ENCODE results near the gene PPP3CA.

PPP3CA gene

GRCh38 chr4:101033986-101034385 lies 313.3 kb downstream of the PPP3CA start:
- no peak overlapping the region for H3K27ac ChIP-seq
- intact Hi-C loops (cut with DNase I; ENCODE audit: low total_unique reads): no loop called here

GRCh38 chr4:101032541-101032940 lies 314.8 kb downstream of the PPP3CA start:
- no peak overlapping the region for H3K27ac ChIP-seq
- no peaks in the 10 kb centered on the region for H3K27me3 ChIP-seq
- H3K4me3 ChIP-seq: no peak overlapping the region
- no peaks in the 10 kb centered on the region for H3K9me3 ChIP-seq
- H3K36me3 ChIP-seq: peaks cover 0 to 7% (median 0%) of the 10 kb centered on the region in 3 donors
- TF ChIP-seq CTCF (IDR thresholded peaks at IDR 0.05): no peak
- intact Hi-C loops (cut with DNase I; ENCODE audit: low total_unique reads): no loop called here
- DNase-seq: no peak
- H3K4me1 ChIP-seq: peaks cover 0 to 14% (median 0%) of the 10 kb centered on the region in 4 donors

More at GRCh38 chr4:101033986-101034385, 313.3 kb downstream of the PPP3CA start:
- TF ChIP-seq CTCF (IDR thresholded peaks at IDR 0.05): no peak
- no peaks in the 10 kb centered on the region for H3K9me3 ChIP-seq
- no peaks in the 10 kb centered on the region for H3K27me3 ChIP-seq
- peaks cover 0 to 19% (median 0%) of the 10 kb centered on the region in 4 donors for H3K4me1 ChIP-seq
- DNase-seq: no peak
- H3K4me3 ChIP-seq: no peak overlapping the region
- peaks cover 0 to 16% (median 3%) of the 10 kb centered on the region in 3 donors for H3K36me3 ChIP-seq

GRCh38 chr4:101031971-101032370 lies 315.4 kb downstream of the PPP3CA start:
- Histone ChIP-seq H3K4me3 (no peak overlapping the region), H3K36me3 (peaks cover 0 to 6% (median 0%) of the 10 kb centered on the region in 3 donors), H3K4me1 (peaks cover 0 to 9% (median 0%) of the 10 kb centered on the region in 4 donors), H3K27me3 (no peaks in the 10 kb centered on the region), H3K9me3 (no peaks in the 10 kb centered on the region), H3K27ac (no peak overlapping the region)
- no peak for TF ChIP-seq CTCF (IDR thresholded peaks at IDR 0.05)
- intact Hi-C loops (cut with DNase I; ENCODE audit: low total_unique reads): no loop called here
- DNase-seq: no peak

- intact Hi-C loops (cut with DNase I; ENCODE audit: low total_unique reads): no loop called here
- no peak for TF ChIP-seq CTCF (IDR thresholded peaks at IDR 0.05)
These were observed 318.4 kb downstream of the PPP3CA start for GRCh38 chr4:101028886-101029285.

GRCh38 chr4:101027721-101028120 lies 319.6 kb downstream of the PPP3CA start:
- no peaks in the 10 kb centered on the region for H3K27me3 ChIP-seq
- no peak for TF ChIP-seq CTCF (IDR thresholded peaks at IDR 0.05)

More at GRCh38 chr4:101028886-101029285, 318.4 kb downstream of the PPP3CA start:
- peaks cover 0 to 8% (median 0%) of the 10 kb centered on the region in 4 donors for H3K4me1 ChIP-seq
- no peak overlapping the region for H3K4me3 ChIP-seq
- no peak for DNase-seq
- no peaks in the 10 kb centered on the region for H3K27me3 ChIP-seq
- H3K36me3 ChIP-seq: peaks cover 0 to 15% (median 0%) of the 10 kb centered on the region in 3 donors
- no peak overlapping the region for H3K27ac ChIP-seq
- H3K9me3 ChIP-seq: no peaks in the 10 kb centered on the region

GRCh38 chr4:101025755-101026154 lies 321.6 kb downstream of the PPP3CA start:
- intact Hi-C loops (cut with DNase I; ENCODE audit: low total_unique reads): no loop called here
- H3K4me1 ChIP-seq: peaks cover 0 to 35% (median 3%) of the 10 kb centered on the region in 4 donors
- peaks cover 0 to 8% (median 0%) of the 10 kb centered on the region in 3 donors for H3K36me3 ChIP-seq
- DNase-seq: no peak
- no peak for TF ChIP-seq CTCF (IDR thresholded peaks at IDR 0.05)
- no peaks in the 10 kb centered on the region for H3K9me3 ChIP-seq
- H3K27ac ChIP-seq: no peak overlapping the region
- no peaks in the 10 kb centered on the region for H3K27me3 ChIP-seq
- no peak overlapping the region for H3K4me3 ChIP-seq

More at GRCh38 chr4:101027721-101028120, 319.6 kb downstream of the PPP3CA start:
- H3K4me1 ChIP-seq: peaks cover 0 to 16% (median 0%) of the 10 kb centered on the region in 4 donors
- peaks cover 0 to 15% (median 0%) of the 10 kb centered on the region in 3 donors for H3K36me3 ChIP-seq
- no peak for DNase-seq
- intact Hi-C loops (cut with DNase I; ENCODE audit: low total_unique reads): no loop called here
- no peak overlapping the region for H3K4me3 ChIP-seq
- H3K9me3 ChIP-seq: no peaks in the 10 kb centered on the region
- no peak overlapping the region for H3K27ac ChIP-seq

Measured in tibial artery (tissue), 4 donors.